Measurements from ENCODE around the gene OPALIN.
A peak's percentile ranks its signal among the peaks of the same experiment; 100 is the strongest.

OPALIN gene, protein sequence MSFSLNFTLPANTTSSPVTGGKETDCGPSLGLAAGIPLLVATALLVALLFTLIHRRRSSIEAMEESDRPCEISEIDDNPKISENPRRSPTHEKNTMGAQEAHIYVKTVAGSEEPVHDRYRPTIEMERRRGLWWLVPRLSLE

DNA sequence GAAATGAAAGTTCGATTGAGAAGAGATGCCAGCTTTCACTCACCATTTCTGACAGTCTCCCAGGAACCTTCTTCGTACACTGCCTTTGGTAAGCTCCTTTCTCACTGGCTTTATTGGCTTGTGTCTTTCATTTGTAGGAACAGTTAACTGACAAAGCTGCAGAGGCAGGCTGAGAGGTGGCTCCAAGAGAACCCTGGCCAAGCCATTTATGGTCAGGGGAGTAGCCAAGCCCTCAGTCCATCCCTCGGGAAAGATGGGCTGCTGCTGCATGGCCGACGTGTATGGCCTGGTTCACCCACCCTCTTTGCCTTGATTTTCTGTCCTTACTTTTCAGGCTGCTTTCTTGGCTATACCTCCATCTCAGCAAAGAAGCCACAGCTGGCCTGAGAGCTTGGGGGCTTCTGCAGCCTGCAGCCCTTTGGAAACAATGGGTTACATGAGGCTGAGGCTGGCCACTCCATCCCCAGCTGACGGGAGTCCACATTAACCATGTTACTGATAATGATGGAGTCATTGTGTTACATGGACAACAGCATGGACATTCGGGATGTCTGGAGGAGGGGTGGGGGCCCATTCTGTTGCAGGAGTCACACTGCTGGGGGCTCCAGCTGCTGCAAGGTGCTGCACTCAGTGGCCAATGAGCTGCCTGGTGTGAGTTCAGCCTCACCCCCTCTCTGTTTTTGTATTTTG lies at the start of gene OPALIN:
Gene OPALIN (minus strand): TSS at position 152 of the 690 bp plus-strand sequence. CDS start 106 bp downstream, at position 46.
- DNase-seq (ENCODE audit: low read depth, low spot score) = no peak
- H3K27ac ChIP-seq = no peak within 1 kb of the TSS

DNA sequence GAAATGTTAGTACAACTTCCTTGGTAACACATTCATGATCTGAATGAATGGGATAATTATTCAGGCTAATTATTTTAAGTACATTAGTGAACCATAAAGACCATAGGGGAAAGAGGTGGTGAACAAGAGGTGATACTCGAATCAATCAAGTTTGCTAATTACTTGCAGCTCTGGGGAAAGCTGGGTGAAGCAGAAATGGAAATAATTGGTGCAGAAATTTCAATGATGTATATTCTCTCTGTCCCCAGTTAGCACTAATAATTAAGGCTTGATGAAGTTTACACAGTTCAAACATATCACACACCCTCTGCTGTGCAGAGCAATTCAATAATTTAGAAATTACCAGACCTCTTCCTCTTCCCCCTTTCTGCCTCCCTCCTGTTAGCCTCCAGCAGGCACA lies 49.4 kb upstream of the OPALIN start:
- no peak for DNase-seq (ENCODE audit: low read depth, low spot score)
- H3K27ac ChIP-seq = no peak overlapping the region

DNA sequence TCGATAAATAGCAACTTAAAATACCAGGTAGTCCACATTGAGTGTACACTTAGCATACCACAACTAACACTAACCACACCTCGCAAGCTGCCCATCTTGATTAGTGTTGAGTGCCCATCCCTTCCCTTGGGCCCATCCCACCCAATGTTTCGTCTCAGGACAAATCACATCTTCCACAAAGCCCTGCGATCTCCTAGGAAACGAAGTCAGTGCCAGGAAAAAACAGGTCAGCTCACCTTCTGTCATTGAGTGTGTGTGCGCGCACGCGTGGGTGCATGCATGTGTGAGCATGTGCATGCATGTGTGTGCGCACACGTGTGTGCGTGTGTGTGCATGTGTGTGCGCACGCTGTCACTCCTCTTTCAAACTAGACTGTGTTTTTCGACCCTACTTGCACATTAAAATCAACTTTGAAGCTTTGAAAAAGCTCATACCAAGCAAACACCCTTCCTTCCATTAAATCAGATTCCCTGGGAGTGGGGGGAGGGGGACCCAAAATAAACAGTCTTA lies 48.8 kb upstream of the OPALIN start:
- H3K27ac ChIP-seq = no peak overlapping the region
- no peak for DNase-seq (ENCODE audit: low read depth, low spot score)

DNA sequence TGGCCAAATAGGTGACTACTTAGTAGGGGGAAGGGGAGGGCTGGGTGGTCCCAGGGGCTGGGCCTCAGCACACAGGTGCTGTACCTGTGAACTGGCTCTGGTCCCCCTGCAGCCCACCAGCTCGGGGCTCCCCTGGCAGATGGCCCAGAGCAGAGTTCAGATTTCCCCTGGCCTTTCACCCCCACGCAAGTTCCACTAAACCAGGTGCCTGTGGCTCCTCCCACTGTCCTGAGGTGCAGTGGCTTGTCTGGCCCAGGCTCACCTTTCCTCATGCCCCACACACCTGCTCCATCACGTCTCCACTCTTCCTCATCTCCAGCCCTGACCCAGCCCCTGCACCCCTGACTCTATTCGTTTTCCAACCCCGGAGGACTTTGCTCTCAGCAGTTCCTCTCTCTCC lies 47.3 kb upstream of the OPALIN start:
- DNase-seq (ENCODE audit: low read depth, low spot score) = no peak
- no peak overlapping the region for H3K27ac ChIP-seq

DNA sequence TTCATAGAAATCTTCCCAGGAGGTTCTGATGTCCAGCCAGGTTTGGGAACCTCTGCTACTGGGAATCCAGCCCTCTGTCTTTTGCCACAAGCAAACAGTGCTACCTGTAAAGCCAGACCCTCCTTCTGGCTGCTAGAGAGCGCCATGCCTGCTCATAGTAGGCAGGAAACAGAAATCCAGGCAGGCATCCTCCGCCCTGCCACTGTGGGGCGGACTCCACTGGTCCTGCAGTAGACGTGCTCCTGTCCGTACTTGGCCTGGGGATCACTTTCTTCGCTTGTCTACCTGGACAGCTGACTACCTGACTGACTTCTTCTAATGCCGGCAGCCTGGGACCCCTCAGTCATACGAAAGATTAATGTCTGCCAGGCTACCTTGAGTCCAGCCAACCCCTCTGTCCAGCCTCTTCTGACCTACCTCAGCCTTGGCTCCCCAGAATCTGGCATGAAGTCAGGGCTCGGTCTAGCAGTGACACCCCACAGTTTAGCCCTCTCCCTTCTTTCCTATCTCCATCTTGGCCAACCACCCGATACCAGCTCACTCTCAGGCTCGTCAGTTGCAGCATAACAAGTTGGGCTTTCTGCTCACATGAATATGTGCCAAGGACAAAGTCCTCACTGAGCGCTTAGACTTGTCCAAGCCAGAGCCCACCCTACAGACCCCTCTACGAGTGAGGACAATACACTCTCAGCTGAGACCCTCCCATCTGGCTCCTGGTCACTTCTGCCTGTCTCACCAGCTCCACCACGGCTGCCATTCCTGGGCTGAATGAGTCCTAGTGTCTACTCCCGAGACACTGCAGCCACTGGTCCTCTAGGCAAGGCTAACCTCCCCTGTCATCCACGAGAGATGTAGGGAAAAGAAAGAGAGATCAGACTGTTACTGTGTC lies 43.9 kb upstream of the OPALIN start:
- DNase-seq (ENCODE audit: low read depth, low spot score) = no peak
- no peak overlapping the region for H3K27ac ChIP-seq

DNA sequence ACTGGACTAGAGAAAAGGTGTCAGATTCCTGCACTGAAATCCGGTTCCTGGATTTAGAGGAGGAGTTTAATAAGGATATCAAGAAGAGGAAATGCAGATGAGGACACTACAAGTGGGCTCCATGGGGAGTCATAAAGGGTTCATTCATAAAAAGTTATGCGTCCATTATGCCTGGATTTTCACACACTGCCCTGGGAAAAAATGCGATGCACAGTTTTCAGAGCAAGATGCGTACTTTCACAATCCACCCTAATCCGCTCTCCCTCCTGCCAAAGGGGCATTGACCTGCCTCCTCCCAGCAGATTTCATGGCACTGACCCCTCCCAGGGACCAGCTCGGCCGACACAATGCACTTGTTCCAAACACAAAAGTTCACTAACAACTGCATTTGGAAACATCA lies 42.2 kb upstream of the OPALIN start:
- no peak for DNase-seq (ENCODE audit: low read depth, low spot score)
- no peak overlapping the region for H3K27ac ChIP-seq

DNA sequence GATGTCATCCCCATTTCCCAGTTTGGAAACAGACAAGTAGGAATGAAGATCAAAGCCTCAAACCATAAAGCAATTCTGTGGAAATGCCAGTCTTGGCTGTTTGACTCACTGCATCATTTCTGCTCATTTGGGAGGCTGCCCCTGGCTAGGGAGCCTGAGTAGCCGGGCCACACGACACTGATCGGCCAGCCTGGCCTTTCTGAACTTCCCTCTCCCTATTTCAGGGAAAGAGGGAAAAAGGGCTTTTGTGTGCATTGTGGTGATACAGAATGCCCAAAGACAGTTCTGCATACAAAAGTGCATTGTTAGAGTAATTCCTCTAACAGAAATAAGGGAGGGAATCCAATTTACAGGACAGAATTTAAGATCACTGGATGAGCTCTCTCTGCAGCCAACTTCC lies 41.7 kb upstream of the OPALIN start:
- DNase-seq (ENCODE audit: low read depth, low spot score) = no peak
- no peak overlapping the region for H3K27ac ChIP-seq

DNA sequence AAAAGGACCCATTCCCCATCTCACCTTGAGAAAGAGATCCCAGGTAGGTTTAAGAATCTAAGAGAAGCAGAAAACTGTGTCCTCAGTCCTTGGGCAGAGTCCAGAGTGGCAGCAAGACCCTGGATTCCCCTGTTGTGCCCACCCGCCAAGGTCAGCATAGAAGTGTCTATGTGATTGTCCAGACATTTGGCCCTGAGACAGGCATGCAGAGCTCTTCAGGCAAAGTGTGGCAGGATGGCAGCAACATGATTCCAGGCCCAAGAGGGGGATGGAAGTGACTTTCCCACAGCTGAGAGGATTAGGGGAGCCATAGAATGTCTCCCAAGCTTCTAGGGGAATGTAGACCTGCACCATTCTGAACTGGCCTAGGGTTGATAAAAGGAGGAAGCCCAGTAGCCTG lies 39.1 kb upstream of the OPALIN start:
- no peak overlapping the region for H3K27ac ChIP-seq
- no peak for DNase-seq (ENCODE audit: low read depth, low spot score)

DNA sequence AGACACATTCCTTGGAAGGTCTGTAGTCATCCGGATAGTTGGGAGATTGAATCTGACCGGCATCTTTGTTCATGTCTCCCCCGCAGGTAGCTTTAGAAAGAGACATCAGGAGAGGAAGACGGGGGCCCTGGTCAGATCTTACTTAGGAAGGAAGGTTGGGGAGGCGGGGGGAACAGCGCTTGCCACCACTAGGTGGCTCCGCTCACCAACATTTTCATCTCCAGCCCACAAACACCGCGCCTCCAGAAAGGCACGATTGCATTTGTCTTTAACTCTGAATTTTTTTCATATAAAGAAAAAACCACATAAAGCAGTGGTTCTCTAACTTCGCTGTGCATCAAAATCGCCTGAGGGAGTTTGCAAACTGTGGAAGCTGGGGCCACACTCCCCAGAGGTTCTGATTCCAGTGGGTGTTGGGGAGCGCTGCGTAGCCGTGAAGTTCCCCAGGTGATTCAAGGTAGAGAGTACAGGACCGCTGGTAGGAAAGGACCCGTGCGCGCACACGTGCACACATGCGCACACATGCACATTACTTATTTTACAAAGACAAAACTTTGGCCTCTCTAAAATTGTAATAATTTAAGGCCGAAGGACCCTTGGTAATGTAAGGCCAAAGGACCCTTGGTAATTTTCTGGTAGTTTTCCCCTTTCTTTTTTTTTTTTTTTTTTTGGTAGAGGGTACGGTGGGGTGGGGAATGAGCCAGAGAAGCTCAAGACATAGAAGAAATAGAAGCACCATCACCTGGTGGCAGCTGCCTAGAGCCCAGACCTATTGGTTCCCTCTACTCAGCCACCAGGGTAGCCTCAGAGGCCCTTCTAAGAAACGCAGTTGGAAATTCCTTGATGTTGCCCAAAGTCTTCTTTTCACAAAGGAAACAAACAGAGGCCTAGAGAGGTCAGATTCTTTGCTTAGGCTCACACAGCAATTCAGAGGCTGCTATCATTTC lies 37.4 kb upstream of the OPALIN start:
- no peak overlapping the region for H3K27ac ChIP-seq
- no peak for DNase-seq (ENCODE audit: low read depth, low spot score)

DNA sequence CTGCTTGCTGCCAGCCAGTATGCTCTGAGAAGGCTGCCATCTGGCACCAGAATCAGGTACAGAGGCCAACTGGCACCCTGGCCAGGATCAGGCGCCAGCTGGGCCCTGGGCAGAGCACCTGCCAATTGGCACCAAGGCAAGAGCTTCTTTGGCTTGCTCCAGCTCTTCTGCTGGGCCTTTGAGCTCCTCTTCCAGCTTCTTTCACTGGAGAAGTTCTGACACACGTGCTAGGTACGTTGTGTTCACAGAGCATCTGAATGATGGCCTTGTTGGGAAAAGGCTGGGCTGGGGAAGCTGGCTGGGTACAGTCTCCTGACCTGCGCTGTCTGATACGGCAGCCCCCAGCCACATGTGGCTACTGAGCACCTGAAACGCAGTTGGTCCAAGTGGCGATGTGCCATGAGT lies 31.7 kb upstream of the OPALIN start:
- no peak overlapping the region for H3K27ac ChIP-seq
- no peak for DNase-seq (ENCODE audit: low read depth, low spot score)

DNA sequence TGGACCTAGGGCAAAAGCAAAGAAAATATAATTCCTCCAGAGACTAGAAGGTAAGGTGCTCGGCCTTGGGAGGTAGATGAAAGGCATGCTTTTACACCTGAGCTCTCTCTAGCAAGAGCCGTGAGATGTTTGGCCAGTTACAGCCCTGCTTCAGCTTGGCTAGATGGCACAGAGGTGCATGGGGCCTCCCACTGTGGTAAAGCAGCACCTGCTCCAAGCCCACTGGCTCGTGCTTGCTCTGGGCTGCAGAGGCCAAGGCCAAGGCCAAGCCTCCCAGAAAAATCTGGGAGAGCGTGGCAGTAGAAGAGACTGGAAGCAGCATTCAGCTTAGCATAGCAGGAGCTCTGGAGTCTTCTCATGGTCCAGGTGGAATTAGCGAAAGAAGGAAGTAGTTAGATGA lies 31.0 kb upstream of the OPALIN start:
- no peak for DNase-seq (ENCODE audit: low read depth, low spot score)
- no peak overlapping the region for H3K27ac ChIP-seq

DNA sequence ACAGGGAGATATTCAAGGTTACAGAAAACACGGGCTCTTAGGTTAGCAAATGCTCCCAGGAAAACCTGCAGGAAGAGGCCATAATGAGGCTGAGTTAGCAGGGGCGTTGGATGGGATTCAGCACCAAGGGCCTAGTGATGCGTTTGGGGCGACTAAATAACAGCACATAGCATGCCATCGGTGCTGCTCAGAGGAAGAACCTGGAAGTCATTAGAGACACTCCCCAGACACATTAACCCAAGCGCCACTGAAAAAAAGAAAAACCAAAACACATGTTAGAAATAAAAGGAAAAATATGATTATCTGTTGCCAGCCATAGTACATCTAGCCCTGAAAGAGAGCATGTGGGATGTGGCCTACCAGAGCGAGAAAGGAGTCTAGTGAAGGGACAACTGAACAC lies 28.8 kb upstream of the OPALIN start:
- no peak overlapping the region for H3K27ac ChIP-seq
- no peak for DNase-seq (ENCODE audit: low read depth, low spot score)

DNA sequence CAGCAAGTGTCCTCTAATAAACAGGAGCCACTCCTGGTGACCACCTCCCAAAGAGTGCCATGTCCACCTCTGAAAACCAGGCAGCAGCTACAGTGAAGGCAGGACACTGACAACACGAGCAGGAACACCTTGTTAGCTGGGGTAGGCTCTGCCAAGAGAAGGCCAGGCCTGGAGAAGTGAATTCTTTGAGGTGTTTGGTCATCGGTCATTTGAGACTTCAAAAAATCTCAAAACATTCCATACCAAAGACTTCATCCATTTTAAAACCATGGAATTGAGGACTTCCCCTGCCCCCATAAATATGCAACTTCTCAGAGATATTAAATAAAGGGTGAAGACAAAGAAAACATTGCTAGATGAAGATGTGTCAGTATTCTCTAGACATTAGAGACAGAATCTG lies 28.4 kb upstream of the OPALIN start:
- H3K27ac ChIP-seq = no peak overlapping the region
- DNase-seq (ENCODE audit: low read depth, low spot score) = no peak

DNA sequence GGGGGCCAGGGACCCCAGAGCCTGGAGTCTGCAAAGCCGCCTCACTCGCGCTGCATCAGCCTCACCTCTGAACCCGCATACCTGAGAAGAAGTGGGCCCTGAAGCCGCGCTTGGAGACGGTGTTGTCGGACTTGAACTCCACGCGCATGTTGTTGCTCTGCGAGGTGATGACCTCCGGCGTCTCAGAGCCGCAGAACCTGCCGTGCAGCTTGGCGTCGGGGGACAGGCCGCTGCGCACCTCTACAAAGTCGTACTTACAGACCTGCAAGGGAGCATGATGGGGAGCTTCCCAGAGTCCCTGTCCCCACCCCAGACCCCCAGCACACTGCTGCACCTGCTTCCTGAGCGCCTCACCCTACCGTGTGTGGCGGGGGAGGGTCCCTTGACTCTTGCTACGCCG lies 25.7 kb upstream of the OPALIN start:
- DNase-seq (ENCODE audit: low read depth, low spot score) = no peak
- H3K27ac ChIP-seq = no peak overlapping the region

DNA sequence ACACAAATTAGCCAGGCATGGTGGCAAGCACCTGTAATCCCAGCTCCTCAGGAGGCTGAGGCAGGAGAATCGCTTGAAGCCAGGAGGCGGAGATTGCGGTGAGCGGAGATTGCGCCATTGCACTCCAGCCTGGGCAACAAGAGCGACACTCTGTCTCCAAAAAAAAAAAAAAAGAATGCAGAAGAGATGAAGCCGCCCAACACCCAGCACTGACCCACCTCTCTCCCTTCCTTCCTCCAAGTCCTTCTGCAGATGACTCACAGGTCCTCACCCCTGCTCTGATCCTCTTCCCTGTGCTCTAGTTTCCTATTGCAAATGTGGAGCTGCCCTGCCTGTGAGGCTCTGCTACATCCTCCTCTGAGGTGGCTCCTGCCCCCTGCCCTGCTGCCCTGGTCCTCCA lies 22.0 kb upstream of the OPALIN start:
- DNase-seq (ENCODE audit: low read depth, low spot score) = no peak
- H3K27ac ChIP-seq = no peak overlapping the region

DNA sequence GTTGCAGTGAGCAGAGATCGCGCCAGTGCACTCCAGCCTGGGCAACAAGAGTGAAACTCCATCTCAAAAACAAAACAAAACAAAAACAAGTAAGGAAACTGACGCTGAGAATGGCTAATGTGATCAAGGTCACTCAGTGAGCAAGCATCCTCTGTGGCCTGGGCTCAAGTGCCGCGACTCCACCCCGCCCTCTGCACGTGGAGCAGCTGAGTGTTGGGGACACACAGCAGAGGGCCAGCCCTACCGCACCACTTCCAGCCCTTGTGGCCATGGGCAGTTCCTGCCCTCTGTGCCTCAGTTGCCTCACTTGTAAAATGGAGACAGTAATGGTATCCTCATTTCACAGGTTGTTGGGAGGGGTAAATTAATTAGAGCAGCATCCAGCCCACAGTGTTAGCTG lies 21.0 kb upstream of the OPALIN start:
- H3K27ac ChIP-seq = no peak overlapping the region
- DNase-seq (ENCODE audit: low read depth, low spot score) = no peak

DNA sequence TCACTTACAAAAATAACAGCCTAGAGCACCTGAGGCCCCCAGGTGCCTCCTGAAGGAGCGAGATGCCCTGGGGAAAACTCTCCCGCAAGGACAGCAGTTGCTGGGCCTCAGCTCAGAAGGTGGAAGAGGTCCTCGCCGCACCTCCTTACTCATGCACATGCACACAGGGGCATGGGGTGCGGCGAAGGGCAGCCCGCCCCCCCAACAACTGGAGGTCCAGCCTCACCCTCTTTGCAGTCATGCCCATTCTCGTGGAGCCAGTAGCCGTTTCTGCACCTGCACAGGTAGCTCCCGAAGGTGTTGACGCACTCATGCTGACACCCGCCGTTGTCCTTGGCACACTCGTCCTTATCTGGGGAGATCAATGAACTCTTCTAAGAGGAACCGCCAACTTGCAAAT lies 19.9 kb upstream of the OPALIN start:
- no peak for DNase-seq (ENCODE audit: low read depth, low spot score)
- H3K27ac ChIP-seq = no peak overlapping the region

DNA sequence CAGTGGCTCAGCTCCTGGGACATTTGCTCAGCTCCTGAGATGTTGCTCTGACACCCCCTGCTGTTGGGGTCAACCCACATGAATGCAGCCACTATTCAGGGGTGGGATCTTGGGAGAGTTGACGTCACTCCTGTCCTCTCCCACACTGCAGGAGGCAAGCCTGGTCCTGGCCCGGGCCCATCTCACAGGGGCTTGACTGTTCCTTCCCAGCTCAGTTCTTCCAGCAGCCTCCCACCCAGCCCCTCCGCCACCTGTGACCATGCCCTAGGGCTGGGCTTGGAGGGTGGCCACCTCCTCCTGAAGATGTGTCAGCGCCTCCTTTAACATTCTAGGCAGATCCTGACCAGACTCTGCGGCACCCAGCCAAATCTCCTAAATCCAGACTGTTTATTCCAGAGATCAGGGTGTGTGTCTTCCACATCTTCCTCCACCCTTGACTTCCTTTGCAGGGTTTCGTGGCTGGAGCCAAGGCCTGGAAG lies 19.1 kb upstream of the OPALIN start:
- DNase-seq (ENCODE audit: low read depth, low spot score) = no peak
- no peak overlapping the region for H3K27ac ChIP-seq

DNA sequence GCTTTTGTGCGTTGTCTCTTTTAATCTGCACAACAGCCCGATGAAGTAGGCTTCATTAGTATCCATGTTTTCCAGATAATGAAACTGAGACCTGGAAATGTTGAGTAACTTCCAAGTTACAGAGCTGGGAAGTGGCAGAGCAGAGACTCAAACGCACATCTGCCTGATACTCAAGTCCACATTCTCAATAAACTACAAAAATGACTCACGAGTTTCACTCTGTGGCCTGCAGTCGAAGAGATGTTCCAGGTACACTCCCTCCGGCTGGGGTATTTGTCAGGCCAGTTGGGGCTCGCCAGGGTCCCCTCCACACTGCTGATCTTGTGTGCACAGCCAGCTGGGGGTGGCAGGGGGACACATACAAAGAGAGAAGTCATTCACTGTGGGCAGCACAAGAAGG lies 17.7 kb upstream of the OPALIN start:
- no peak overlapping the region for H3K27ac ChIP-seq
- DNase-seq (ENCODE audit: low read depth, low spot score) = peak; percentile 37
